ENCODE data around the gene TRIM2.

DNA sequence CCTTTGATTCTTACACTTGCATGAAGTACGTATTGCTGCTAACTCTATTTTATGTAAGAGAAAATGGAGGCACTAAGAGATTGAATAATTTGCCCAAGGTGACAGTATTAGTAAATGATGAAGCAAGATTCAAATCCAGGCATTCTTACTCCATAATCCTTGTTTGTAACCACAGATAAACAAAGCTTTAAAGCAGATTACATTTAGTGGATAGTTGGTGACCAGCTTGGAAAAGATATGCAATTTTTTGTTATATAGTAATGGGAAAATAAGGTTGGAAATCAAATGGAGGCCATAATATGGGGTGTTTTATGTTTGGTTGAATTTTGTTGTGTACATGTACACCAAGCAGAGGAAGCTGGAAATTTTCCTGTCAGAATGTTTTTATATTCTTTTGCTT is 171.1 kb downstream of the TRIM2 start:
- TF ChIP-seq, protein P1, sequence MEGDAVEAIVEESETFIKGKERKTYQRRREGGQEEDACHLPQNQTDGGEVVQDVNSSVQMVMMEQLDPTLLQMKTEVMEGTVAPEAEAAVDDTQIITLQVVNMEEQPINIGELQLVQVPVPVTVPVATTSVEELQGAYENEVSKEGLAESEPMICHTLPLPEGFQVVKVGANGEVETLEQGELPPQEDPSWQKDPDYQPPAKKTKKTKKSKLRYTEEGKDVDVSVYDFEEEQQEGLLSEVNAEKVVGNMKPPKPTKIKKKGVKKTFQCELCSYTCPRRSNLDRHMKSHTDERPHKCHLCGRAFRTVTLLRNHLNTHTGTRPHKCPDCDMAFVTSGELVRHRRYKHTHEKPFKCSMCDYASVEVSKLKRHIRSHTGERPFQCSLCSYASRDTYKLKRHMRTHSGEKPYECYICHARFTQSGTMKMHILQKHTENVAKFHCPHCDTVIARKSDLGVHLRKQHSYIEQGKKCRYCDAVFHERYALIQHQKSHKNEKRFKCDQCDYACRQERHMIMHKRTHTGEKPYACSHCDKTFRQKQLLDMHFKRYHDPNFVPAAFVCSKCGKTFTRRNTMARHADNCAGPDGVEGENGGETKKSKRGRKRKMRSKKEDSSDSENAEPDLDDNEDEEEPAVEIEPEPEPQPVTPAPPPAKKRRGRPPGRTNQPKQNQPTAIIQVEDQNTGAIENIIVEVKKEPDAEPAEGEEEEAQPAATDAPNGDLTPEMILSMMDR (IDR thresholded peaks at IDR 0.05; ENCODE audit: control extremely low read depth in 1 of 3, insufficient read depth in 1 of 3, low read depth in 1 of 3, low read length in 3 of 3): no peak
- TF ChIP-seq POLR2A (IDR thresholded peaks at IDR 0.05; ENCODE audit: control extremely low read depth in 1 of 2, low read depth in 2 of 2, low read length in 2 of 2): no peak
- TF ChIP-seq EZH2 (IDR thresholded peaks at IDR 0.05; ENCODE audit: low read depth, low read length, severe bottlenecking): no peak
- TF ChIP-seq YY1 (IDR thresholded peaks at IDR 0.05; ENCODE audit: low read depth, low read length): no peak
- TF ChIP-seq BRCA1 (IDR thresholded peaks at IDR 0.05; ENCODE audit: low read depth, low read length): no peak
- no peak for TF ChIP-seq CEBPB (IDR thresholded peaks at IDR 0.05; ENCODE audit: low read depth, low read length)
